ENCODE data around the gene RIMS4. TPM values are rescaled to one million over a fixed set of nuclear protein-coding genes. Genes with fewer than 3 reads are reported as not detected.

Gene RIMS4
- total and polyA plus RNA-seq, 10 of the 15 experiments (the other 5 are each of a cell fraction or from before 2014, with no cell fraction given) = under 0.01 to 0.07 (median 0.05) TPM; not detected in 5

DNA sequence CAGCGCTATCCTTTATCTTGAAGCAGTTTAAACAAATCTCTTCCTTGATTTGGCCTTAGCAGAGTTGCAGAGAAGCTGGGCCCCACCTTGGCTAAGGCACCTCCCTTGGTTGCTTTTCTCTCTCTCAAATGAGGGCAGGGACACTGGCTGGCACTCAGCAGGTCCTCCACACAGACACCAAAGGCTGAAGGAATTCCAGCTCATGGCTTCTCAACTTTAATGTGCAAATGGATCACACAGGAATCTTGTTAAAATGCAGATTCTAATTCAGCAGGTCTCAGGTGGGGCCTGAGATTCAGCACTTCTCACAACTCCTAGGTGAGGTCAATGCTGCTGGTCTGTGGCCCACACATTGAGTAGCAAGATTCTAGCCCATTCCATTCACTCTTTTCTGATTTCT is 25.7 kb downstream of the RIMS4 start:
- H3K27me3 ChIP-seq (replicated peaks in 1 of 2; ENCODE audit: control insufficient read depth in 2 of 2, insufficient read depth in 2 of 2, low read length in 1 of 2) = no peaks in the 10 kb centered on the region; a peak in 2 of 4 replicates
- in situ Hi-C loops (cut with MboI) (no loop called here), intact Hi-C loops (cut with micrococcal nuclease; ENCODE audit: unreplicated experiment) (no loop called here)
- ATAC-seq (no peak), DNase-seq (ENCODE audit: low read depth, low spot score) (no peak), FAIRE-seq (no peak)
- no TSS peak for BruUV-seq (replicated peaks)
- no peaks in the 10 kb centered on the region for H3K4me1 ChIP-seq (ENCODE audit: control insufficient read depth, insufficient read depth, low read length)
- H3K4me2 ChIP-seq (ENCODE audit: control insufficient read depth, insufficient read depth) = no peak overlapping the region
- no peak for TF ChIP-seq ATF3 (IDR thresholded peaks at IDR 0.05; ENCODE audit: borderline replicate concordance, extremely low read depth, low read depth, low read length)
- no peak for TF ChIP-seq CHD2 (IDR thresholded peaks at IDR 0.05; ENCODE audit: borderline replicate concordance, low read depth, low read length)
- no peak overlapping the region for H2AFZ ChIP-seq (ENCODE audit: control insufficient read depth, low read depth, low read length)
- SMC1A ChIA-PET (ENCODE audit: uncharacterized antibody, unreplicated experiment) = no interaction called here
- POLR2A ChIA-PET = no interaction called here
- H3K27ac ChIP-seq (ENCODE audit: control insufficient read depth, insufficient read depth) = no peak overlapping the region
- H3K36me3 ChIP-seq (ENCODE audit: control insufficient read depth in 2 of 2, insufficient read depth in 2 of 2, low read length in 1 of 2) = no peaks in the 10 kb centered on the region
- peaks cover 4% of the 10 kb centered on the region; the same call in 1 of the 2 replicates for H4K20me1 ChIP-seq (ENCODE audit: control insufficient read depth, insufficient read depth)
- H3K79me2 ChIP-seq (ENCODE audit: control insufficient read depth, insufficient read depth, low read length) = no peaks in the 10 kb centered on the region
- RAD21 ChIA-PET (ENCODE audit: unreplicated experiment) = no interaction called here
- H3K9me3 ChIP-seq (replicated peaks; ENCODE audit: control insufficient read depth, insufficient read depth, low read length) = no peaks in the 10 kb centered on the region
- no peak overlapping the region for H3K4me3 ChIP-seq
- WGBS (ENCODE audit: insufficient coverage, insufficient replicate concordance, low lambda C conversion rate, missing lambda C conversion rate) = 80% methylated on average over 1 of the region's 1 CpG
- no peak overlapping the region for H3K9ac ChIP-seq (ENCODE audit: control insufficient read depth, insufficient read depth, low read length)
- CTCF ChIA-PET = no interaction called here

DNA sequence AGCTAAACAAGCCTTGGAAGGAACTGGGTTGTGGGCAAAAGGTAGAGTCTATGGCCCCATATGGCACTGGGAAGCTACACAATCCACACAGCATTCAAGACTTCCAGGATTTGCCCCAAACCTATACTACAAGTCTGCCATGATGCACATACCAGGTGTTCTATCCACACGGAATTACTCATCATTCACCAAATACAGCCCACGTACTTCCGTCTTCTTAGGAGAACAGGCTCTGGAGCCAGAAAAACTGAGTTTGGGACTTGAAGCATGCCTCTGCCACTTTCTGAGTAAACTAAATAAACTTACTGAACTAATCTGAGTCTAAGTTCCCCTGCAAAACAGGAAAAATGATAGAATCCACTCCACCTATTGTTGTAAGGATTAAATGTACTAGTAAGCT is 28.6 kb downstream of the RIMS4 start:
- no peaks in the 10 kb centered on the region for H3K79me2 ChIP-seq (ENCODE audit: control insufficient read depth, insufficient read depth, low read length)
- peaks cover 4% of the 10 kb centered on the region; the same call in 1 of the 2 replicates for H4K20me1 ChIP-seq (ENCODE audit: control insufficient read depth, insufficient read depth)
- no TSS peak for BruUV-seq (replicated peaks)
- ChIA-PET POLR2A (no interaction called here), SMC1A (ENCODE audit: uncharacterized antibody, unreplicated experiment) (no interaction called here), CTCF (interaction anchor here (0.6 kb wide), 1 partner anchor 175 kb away, joined by 3 read pairs; no protein-coding TSS in a partner anchor), RAD21 (ENCODE audit: unreplicated experiment) (interaction anchor here (0.6 kb wide), 1 partner anchor 85 kb away, joined by 3 read pairs; no protein-coding TSS in a partner anchor)
- DNase-seq (ENCODE audit: low read depth, low spot score) (no peak), ATAC-seq (no peak), FAIRE-seq (no peak)
- no peaks in the 10 kb centered on the region for H3K9me3 ChIP-seq (replicated peaks; ENCODE audit: control insufficient read depth, insufficient read depth, low read length)
- H3K36me3 ChIP-seq (ENCODE audit: control insufficient read depth in 2 of 2, insufficient read depth in 2 of 2, low read length in 1 of 2) = no peaks in the 10 kb centered on the region
- H3K4me3 ChIP-seq = no peak overlapping the region
- H3K4me2 ChIP-seq (ENCODE audit: control insufficient read depth, insufficient read depth) = no peak overlapping the region
- H3K27me3 ChIP-seq (replicated peaks in 1 of 2; ENCODE audit: control insufficient read depth in 2 of 2, insufficient read depth in 2 of 2, low read length in 1 of 2) = no peaks in the 10 kb centered on the region; a peak in 2 of 4 replicates
- in situ Hi-C loops (cut with MboI) (no loop called here), intact Hi-C loops (cut with micrococcal nuclease; ENCODE audit: unreplicated experiment) (no loop called here)
- no peak overlapping the region for H2AFZ ChIP-seq (ENCODE audit: control insufficient read depth, low read depth, low read length)
- no peak overlapping the region for H3K27ac ChIP-seq (ENCODE audit: control insufficient read depth, insufficient read depth)
- H3K4me1 ChIP-seq (ENCODE audit: control insufficient read depth, insufficient read depth, low read length) = no peaks in the 10 kb centered on the region
- H3K9ac ChIP-seq (ENCODE audit: control insufficient read depth, insufficient read depth, low read length) = no peak overlapping the region
- 30% methylated on average over 3 of the region's 3 CpGs for WGBS (ENCODE audit: insufficient coverage, insufficient replicate concordance, low lambda C conversion rate, missing lambda C conversion rate)
- TF ChIP-seq MLLT1 (IDR thresholded peaks at IDR 0.05) (no peak), NR2C1 (IDR thresholded peaks at IDR 0.05) (no peak), ZBED1 (IDR thresholded peaks at IDR 0.05; ENCODE audit: borderline replicate concordance) (no peak), ZNF217 (IDR thresholded peaks at IDR 0.05) (no peak), RELB (IDR thresholded peaks at IDR 0.05; ENCODE audit: low read depth) (no peak), MTA3 (IDR thresholded peaks at IDR 0.05; ENCODE audit: borderline replicate concordance, low read length) (no peak), YBX1 (IDR thresholded peaks at IDR 0.05) (no peak), DPF2 (IDR thresholded peaks at IDR 0.05) (no peak), HDGF (IDR thresholded peaks at IDR 0.05) (no peak), CBFB (IDR thresholded peaks at IDR 0.05; ENCODE audit: low read depth) (no peak), SIN3A (IDR thresholded peaks at IDR 0.05; ENCODE audit: low read depth, low read length) (no peak)
